Measurements from ENCODE around the gene BCL2L14.

The BCL2L14 gene

DNA sequence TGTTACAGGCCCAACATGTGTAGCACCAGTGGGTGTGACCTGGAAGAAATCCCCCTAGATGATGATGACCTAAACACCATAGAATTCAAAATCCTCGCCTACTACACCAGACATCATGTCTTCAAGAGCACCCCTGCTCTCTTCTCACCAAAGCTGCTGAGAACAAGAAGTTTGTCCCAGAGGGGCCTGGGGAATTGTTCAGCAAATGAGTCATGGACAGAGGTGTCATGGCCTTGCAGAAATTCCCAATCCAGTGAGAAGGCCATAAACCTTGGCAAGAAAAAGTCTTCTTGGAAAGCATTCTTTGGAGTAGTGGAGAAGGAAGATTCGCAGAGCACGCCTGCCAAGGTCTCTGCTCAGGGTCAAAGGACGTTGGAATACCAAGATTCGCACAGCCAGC, 8.6 kb downstream of the BCL2L14 start:
- no peak overlapping the region for H3K4me3 ChIP-seq (ENCODE audit: low read depth, low read length)
- DNase-seq (ENCODE audit: low read depth): no peak
- TF ChIP-seq, protein P1, sequence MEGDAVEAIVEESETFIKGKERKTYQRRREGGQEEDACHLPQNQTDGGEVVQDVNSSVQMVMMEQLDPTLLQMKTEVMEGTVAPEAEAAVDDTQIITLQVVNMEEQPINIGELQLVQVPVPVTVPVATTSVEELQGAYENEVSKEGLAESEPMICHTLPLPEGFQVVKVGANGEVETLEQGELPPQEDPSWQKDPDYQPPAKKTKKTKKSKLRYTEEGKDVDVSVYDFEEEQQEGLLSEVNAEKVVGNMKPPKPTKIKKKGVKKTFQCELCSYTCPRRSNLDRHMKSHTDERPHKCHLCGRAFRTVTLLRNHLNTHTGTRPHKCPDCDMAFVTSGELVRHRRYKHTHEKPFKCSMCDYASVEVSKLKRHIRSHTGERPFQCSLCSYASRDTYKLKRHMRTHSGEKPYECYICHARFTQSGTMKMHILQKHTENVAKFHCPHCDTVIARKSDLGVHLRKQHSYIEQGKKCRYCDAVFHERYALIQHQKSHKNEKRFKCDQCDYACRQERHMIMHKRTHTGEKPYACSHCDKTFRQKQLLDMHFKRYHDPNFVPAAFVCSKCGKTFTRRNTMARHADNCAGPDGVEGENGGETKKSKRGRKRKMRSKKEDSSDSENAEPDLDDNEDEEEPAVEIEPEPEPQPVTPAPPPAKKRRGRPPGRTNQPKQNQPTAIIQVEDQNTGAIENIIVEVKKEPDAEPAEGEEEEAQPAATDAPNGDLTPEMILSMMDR (IDR thresholded peaks at IDR 0.05; ENCODE audit: control insufficient read depth, extremely low read depth, insufficient read depth): no peak

DNA sequence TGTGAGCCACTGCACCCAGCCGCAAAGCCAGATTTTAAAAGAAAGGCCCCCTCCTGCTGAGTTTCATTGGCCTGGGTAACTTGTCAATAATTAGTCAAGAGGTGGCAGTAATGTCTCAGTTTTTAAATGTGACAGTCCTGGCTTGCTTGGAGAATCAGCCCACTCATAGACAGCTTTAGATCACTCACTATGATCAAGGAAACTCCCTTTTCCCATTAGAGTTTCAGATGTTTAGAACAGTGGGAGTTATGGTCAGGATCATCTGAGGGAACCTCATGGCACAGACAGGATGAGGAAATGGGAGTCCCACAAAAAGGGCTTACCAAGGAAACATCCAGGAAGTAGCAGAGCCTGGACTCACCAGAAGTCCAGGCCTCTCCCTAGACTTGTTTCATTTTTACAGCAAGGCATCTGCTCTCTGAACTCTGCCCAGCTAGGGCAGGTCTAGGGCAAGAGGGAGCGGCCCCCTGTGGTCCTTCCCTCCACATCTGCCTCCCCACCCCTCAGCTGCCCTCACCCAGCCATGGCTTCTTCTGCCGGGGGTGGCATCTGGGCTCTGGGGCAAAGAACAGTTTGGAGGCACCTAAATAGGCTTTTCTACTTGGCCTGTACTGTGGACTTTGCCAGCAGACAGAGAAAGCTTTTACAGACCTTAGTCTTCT, 11.2 kb downstream of the BCL2L14 start:
- TF ChIP-seq, protein P1 (IDR thresholded peaks at IDR 0.05; ENCODE audit: control insufficient read depth, extremely low read depth, insufficient read depth): peak; percentile 57
- DNase-seq (ENCODE audit: low read depth): no peak
- H3K4me3 ChIP-seq (ENCODE audit: low read depth, low read length): no peak overlapping the region

DNA sequence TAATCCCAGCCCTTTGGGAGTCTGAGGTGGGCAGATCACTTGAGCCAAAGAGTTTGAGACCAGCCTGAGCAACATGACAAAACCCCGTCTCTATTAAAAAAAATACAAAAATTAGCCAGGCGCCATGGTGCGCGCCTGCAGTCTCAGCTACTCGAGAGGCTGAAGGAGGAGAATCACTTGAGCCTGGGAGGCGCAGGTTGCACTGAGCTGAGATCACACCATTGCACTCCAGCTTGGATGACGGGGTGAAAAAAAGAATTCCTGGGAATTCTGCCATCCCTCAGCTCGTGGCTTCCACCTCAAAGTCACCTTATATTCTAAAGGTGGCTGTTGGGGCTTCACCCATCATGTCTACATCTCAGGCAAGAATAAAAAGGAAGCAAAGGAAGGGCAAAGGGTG, 12.9 kb downstream of the BCL2L14 start:
- TF ChIP-seq, protein P1 (IDR thresholded peaks at IDR 0.05; ENCODE audit: control insufficient read depth, extremely low read depth, insufficient read depth): no peak
- H3K4me3 ChIP-seq (ENCODE audit: low read depth, low read length): no peak overlapping the region
- DNase-seq (ENCODE audit: low read depth): no peak

DNA sequence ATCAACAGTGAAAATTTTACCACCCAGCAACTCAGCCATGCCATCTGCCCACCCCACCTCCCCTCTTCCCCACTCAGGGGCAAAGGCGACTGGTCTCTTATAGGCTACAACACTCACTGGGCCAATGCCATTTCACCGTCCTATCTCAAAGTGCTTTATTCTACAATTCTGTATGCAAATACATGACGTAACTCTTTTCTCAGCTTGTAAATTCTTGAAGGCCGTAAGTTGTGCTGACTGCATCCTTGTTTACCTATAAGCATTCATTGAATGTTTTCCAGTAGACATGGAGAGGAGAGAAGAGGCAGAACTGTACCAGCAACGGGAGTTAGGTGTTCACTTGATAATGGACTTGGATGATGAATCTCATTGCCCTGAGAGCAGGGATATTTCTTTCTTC, 15.6 kb downstream of the BCL2L14 start:
- DNase-seq (ENCODE audit: low read depth): peak; percentile 90
- no peak overlapping the region for H3K4me3 ChIP-seq (ENCODE audit: low read depth, low read length)
- TF ChIP-seq, protein P1 (IDR thresholded peaks at IDR 0.05; ENCODE audit: control insufficient read depth, extremely low read depth, insufficient read depth): no peak

DNA sequence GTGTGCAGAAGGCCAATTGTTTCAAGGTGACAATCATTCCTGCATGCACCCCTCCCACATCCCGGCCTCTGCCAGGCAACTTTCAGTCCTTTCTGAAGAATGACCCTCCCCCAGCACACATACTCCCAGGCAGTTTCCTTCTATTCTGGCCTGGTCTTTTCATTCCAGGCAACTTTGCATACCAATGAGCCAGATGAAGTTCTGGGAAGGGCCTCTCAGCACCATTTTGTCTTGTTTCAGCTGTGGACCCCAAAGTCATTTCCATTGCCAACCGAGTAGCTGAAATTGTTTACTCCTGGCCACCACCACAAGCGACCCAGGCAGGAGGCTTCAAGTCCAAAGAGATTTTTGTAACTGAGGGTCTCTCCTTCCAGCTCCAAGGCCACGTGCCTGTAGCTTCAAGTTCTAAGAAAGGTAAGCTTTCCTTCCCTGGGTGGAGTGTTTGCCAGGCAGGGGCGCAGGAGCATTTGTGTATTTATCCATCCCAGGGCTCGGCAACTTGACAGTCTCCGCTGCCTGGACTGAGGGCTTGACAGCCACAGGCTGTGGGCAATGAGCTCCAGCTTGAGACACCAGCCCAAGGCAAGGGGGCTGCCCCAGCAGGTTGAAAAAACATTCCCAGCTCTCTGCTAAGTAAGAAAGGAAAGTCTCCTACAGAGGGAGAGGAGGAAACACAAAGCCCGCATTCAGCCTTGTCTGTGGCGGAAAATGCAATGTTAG, 16.4 kb downstream of the BCL2L14 start:
- no peak overlapping the region for H3K4me3 ChIP-seq (ENCODE audit: low read depth, low read length)
- no peak for DNase-seq (ENCODE audit: low read depth)
- TF ChIP-seq, protein P1 (IDR thresholded peaks at IDR 0.05; ENCODE audit: control insufficient read depth, extremely low read depth, insufficient read depth): no peak

DNA sequence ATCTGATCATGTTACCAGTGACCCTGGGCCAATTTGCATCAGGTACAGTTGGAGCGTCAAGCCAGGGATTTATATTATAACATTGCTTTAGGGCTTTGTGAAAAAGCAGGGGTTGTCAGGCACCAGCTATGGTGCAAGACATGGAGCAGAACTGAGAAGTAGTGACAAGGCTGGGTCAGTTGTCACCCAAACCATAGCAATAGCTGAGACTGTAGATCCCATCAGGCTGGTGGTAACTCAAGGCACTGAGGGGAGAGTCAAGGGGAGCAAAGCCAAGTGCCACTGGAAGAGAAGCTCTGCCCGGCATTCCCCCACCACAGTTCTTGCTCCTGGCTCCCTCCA, 16.9 kb downstream of the BCL2L14 start:
- no peak overlapping the region for H3K4me3 ChIP-seq (ENCODE audit: low read depth, low read length)
- no peak for DNase-seq (ENCODE audit: low read depth)
- TF ChIP-seq, protein P1 (IDR thresholded peaks at IDR 0.05; ENCODE audit: control insufficient read depth, extremely low read depth, insufficient read depth): no peak
